Measurements from ENCODE around the gene CFB.

The CFB gene

GRCh38 chr6:31948753-31949413 is 3.0 kb downstream of the CFB start:
- Mint-ChIP-seq H3K4me1 (ENCODE audit: low read depth) (no peaks in the 10 kb centered on the region), H3K9me3 (no peaks in the 10 kb centered on the region), H3K27ac (no peak overlapping the region), H3K4me3 (no peak overlapping the region), H3K36me3 (ENCODE audit: low read depth) (peaks cover 12% of the 10 kb centered on the region), H3K27me3 (ENCODE audit: low read depth) (no peaks in the 10 kb centered on the region)
- DNase-seq (ENCODE audit: low spot score) = no peak

- no peak for DNase-seq (ENCODE audit: low spot score)
- Mint-ChIP-seq H3K4me3 (no peak overlapping the region), H3K27ac (no peak overlapping the region), H3K9me3 (no peaks in the 10 kb centered on the region), H3K27me3 (ENCODE audit: low read depth) (no peaks in the 10 kb centered on the region), H3K4me1 (ENCODE audit: low read depth) (no peaks in the 10 kb centered on the region), H3K36me3 (ENCODE audit: low read depth) (peaks cover 22% of the 10 kb centered on the region)
Measured at GRCh38 chr6:31949926-31950548, 4.1 kb downstream of the CFB start.

GRCh38 chr6:31952140-31952805 is 6.4 kb downstream of the CFB start:
- peaks cover 34% of the 10 kb centered on the region for H3K36me3 Mint-ChIP-seq (ENCODE audit: low read depth)
- no peaks in the 10 kb centered on the region for H3K9me3 Mint-ChIP-seq
- peaks cover 4% of the 10 kb centered on the region for H3K4me1 Mint-ChIP-seq (ENCODE audit: low read depth)
- no peaks in the 10 kb centered on the region for H3K27me3 Mint-ChIP-seq (ENCODE audit: low read depth)
- H3K27ac Mint-ChIP-seq = peak overlapping the region; percentile 27
- DNase-seq (ENCODE audit: low spot score) = peak; percentile 36
- no peak overlapping the region for H3K4me3 Mint-ChIP-seq

- DNase-seq (ENCODE audit: low spot score) = no peak
- peaks cover 34% of the 10 kb centered on the region for H3K36me3 Mint-ChIP-seq (ENCODE audit: low read depth)
- H3K4me1 Mint-ChIP-seq (ENCODE audit: low read depth) = peaks cover 10% of the 10 kb centered on the region
- H3K9me3 Mint-ChIP-seq = no peaks in the 10 kb centered on the region
- H3K27me3 Mint-ChIP-seq (ENCODE audit: low read depth) = no peaks in the 10 kb centered on the region
- no peak overlapping the region for H3K4me3 Mint-ChIP-seq
- peak overlapping the region; percentile 27 for H3K27ac Mint-ChIP-seq
Measured at GRCh38 chr6:31952890-31953289, 7.0 kb downstream of the CFB start.

- Mint-ChIP-seq H3K36me3 (ENCODE audit: low read depth) (peaks cover 39% of the 10 kb centered on the region), H3K4me3 (no peak overlapping the region), H3K9me3 (no peaks in the 10 kb centered on the region), H3K27me3 (ENCODE audit: low read depth) (no peaks in the 10 kb centered on the region), H3K27ac (no peak overlapping the region), H3K4me1 (ENCODE audit: low read depth) (peaks cover 17% of the 10 kb centered on the region)
- DNase-seq (ENCODE audit: low spot score) = no peak
Measured at GRCh38 chr6:31954511-31954910, 8.6 kb downstream of the CFB start.

- H3K27ac Mint-ChIP-seq = no peak overlapping the region
- peaks cover 55% of the 10 kb centered on the region for H3K36me3 Mint-ChIP-seq (ENCODE audit: low read depth)
- H3K4me1 Mint-ChIP-seq (ENCODE audit: low read depth) = peaks cover 27% of the 10 kb centered on the region
- no peak for DNase-seq (ENCODE audit: low spot score)
- peak overlapping the region; percentile 94 for H3K4me3 Mint-ChIP-seq
- no peaks in the 10 kb centered on the region for H3K27me3 Mint-ChIP-seq (ENCODE audit: low read depth)
- no peaks in the 10 kb centered on the region for H3K9me3 Mint-ChIP-seq
Measured at GRCh38 chr6:31956796-31957195, 10.9 kb downstream of the CFB start.

- Mint-ChIP-seq H3K27me3 (ENCODE audit: low read depth) (no peaks in the 10 kb centered on the region), H3K36me3 (ENCODE audit: low read depth) (peaks cover 64% of the 10 kb centered on the region), H3K27ac (peak overlapping the region; percentile 97), H3K9me3 (no peaks in the 10 kb centered on the region), H3K4me1 (ENCODE audit: low read depth) (peaks cover 27% of the 10 kb centered on the region), H3K4me3 (peak overlapping the region; percentile 94)
- no peak for DNase-seq (ENCODE audit: low spot score)
Measured at GRCh38 chr6:31958412-31958740, 12.5 kb downstream of the CFB start.

GRCh38 chr6:31958741-31959739 is 13.1 kb downstream of the CFB start, which contains the start of the genes NELFE and SKIC2:
TSS of gene NELFE (minus strand) at chr6:31958971. CDS start at chr6:31958446, 525 bp downstream.
TSS of gene SKIC2 (plus strand) at chr6:31959175. CDS start at chr6:31959193, 18 bp downstream.
- peak; percentile 99 for DNase-seq (ENCODE audit: low spot score)
- Mint-ChIP-seq H3K4me3 (peak within 1 kb of the TSS; percentile 94), H3K9me3 (no peaks in the 10 kb centered on the region), H3K27ac (peak within 1 kb of the TSS; percentile 97), H3K36me3 (ENCODE audit: low read depth) (peaks cover 62% of the 10 kb centered on the region), H3K4me1 (ENCODE audit: low read depth) (peaks cover 27% of the 10 kb centered on the region), H3K27me3 (ENCODE audit: low read depth) (no peaks in the 10 kb centered on the region)

- Mint-ChIP-seq H3K4me3 (peak overlapping the region; percentile 28), H3K36me3 (ENCODE audit: low read depth) (peaks cover 54% of the 10 kb centered on the region), H3K4me1 (ENCODE audit: low read depth) (peaks cover 27% of the 10 kb centered on the region)
Measured at GRCh38 chr6:31961616-31962015, 15.7 kb downstream of the CFB start.

GRCh38 chr6:31963921-31964320 is 18.0 kb downstream of the CFB start:
- no peak overlapping the region for H3K27ac Mint-ChIP-seq
- H3K27me3 Mint-ChIP-seq (ENCODE audit: low read depth) = no peaks in the 10 kb centered on the region
- peaks cover 13% of the 10 kb centered on the region for H3K4me1 Mint-ChIP-seq (ENCODE audit: low read depth)
- DNase-seq (ENCODE audit: low spot score) = no peak
- no peaks in the 10 kb centered on the region for H3K9me3 Mint-ChIP-seq
- H3K36me3 Mint-ChIP-seq (ENCODE audit: low read depth) = peaks cover 59% of the 10 kb centered on the region
- no peak overlapping the region for H3K4me3 Mint-ChIP-seq

More at GRCh38 chr6:31961616-31962015, 15.7 kb downstream of the CFB start:
- no peaks in the 10 kb centered on the region for H3K9me3 Mint-ChIP-seq
- no peak for DNase-seq (ENCODE audit: low spot score)
- H3K27me3 Mint-ChIP-seq (ENCODE audit: low read depth) = no peaks in the 10 kb centered on the region
- H3K27ac Mint-ChIP-seq = peak overlapping the region; percentile 3

- Mint-ChIP-seq H3K36me3 (ENCODE audit: low read depth) (peaks cover 62% of the 10 kb centered on the region), H3K4me3 (no peak overlapping the region), H3K4me1 (ENCODE audit: low read depth) (peaks cover 9% of the 10 kb centered on the region), H3K9me3 (no peaks in the 10 kb centered on the region), H3K27ac (no peak overlapping the region), H3K27me3 (ENCODE audit: low read depth) (no peaks in the 10 kb centered on the region)
- DNase-seq (ENCODE audit: low spot score) = no peak
Measured at GRCh38 chr6:31965700-31966099, 19.8 kb downstream of the CFB start.

- H3K4me3 Mint-ChIP-seq = no peak overlapping the region
- H3K36me3 Mint-ChIP-seq (ENCODE audit: low read depth) = peaks cover 54% of the 10 kb centered on the region
- H3K9me3 Mint-ChIP-seq = no peaks in the 10 kb centered on the region
- peaks cover 8% of the 10 kb centered on the region for H3K4me1 Mint-ChIP-seq (ENCODE audit: low read depth)
- no peaks in the 10 kb centered on the region for H3K27me3 Mint-ChIP-seq (ENCODE audit: low read depth)
- H3K27ac Mint-ChIP-seq = no peak overlapping the region
- no peak for DNase-seq (ENCODE audit: low spot score)
Measured at GRCh38 chr6:31966506-31966905, 20.6 kb downstream of the CFB start.
